ENCODE measurements around the gene VPS54. TPM values are rescaled to one million over a fixed set of nuclear protein-coding genes. Genes with fewer than 3 reads are reported as not detected.

Gene VPS54
- total RNA-seq, 1 experiment from 2014 or later, result 12.4 TPM

GRCh38 chr2:64049633-64050220 is 30.5 kb upstream of the VPS54 start:
- no TSS peak for BruUV-seq (replicated peaks)
- H3K4me3 ChIP-seq (replicated peaks in 1 of 2; ENCODE audit: low read depth in 1 of 2, low read length in 2 of 2), result no peak overlapping the region
- CTCF ChIA-PET, result interaction anchor here (0.8 to 3.1 kb wide), 12 partner anchors 10 to 863 kb away, joined by 3 to 88 read pairs (median 4); no protein-coding TSS in a partner anchor
- TF ChIP-seq POLR2A (IDR thresholded peaks at IDR 0.05; ENCODE audit: borderline replicate concordance, extremely low read depth, insufficient read depth, insufficient read length) (no peak), SP1 (IDR thresholded peaks at IDR 0.05; ENCODE audit: low read depth) (no peak), EGR1 (IDR thresholded peaks at IDR 0.05; ENCODE audit: low read depth) (no peak), ZFX (IDR thresholded peaks at IDR 0.05) (no peak), EZH2 (IDR thresholded peaks at IDR 0.05) (no peak), MAX (IDR thresholded peaks at IDR 0.05) (0 out of 2 replicates have a peak, but pooled peaks have one; percentile 18), SRF (IDR thresholded peaks at IDR 0.05; ENCODE audit: low read depth) (no peak), CTCF (IDR thresholded peaks at IDR 0.05 in 2 of 3, conservative IDR thresholded peaks at IDR 0.05 in 1 of 3; ENCODE audit: borderline replicate concordance in 1 of 3, insufficient read depth in 1 of 3, low read depth in 2 of 3, low read length in 2 of 3) (peak; percentile 78 to 88 (median 79)), TCF7L2 (IDR thresholded peaks at IDR 0.05; ENCODE audit: borderline replicate concordance, extremely low read depth, insufficient read depth, insufficient read length) (no peak), RAD21 (IDR thresholded peaks at IDR 0.05; ENCODE audit: low read depth) (peak; percentile 96), YY1 (IDR thresholded peaks at IDR 0.05; ENCODE audit: extremely low read depth, insufficient replicate concordance, low read depth, low read length) (no peak), ATF3 (IDR thresholded peaks at IDR 0.05) (no peak), EZH2phosphoT487 (IDR thresholded peaks at IDR 0.05; ENCODE audit: borderline replicate concordance) (no peak)
- no peaks in the 10 kb centered on the region for H3K9me3 ChIP-seq (ENCODE audit: control insufficient read depth in 1 of 2, insufficient read depth in 1 of 2, low read depth in 1 of 2, low read length in 2 of 2)
- H3K36me3 ChIP-seq (ENCODE audit: control insufficient read depth in 1 of 2, insufficient read depth in 2 of 2, low read length in 2 of 2), result no peaks in the 10 kb centered on the region
- peaks cover 0 to 6% of the 10 kb centered on the region in 2 experiments; a peak in 1 of 4 replicates for H3K4me1 ChIP-seq (ENCODE audit: control insufficient read depth in 1 of 2, insufficient read depth in 2 of 2, low read length in 2 of 2)
- H3K79me2 ChIP-seq (ENCODE audit: insufficient read depth, low read length), result no peaks in the 10 kb centered on the region
- POLR2A ChIA-PET, result interaction anchor here (1.1 to 1.4 kb wide), 2 partner anchors 263 to 278 kb away, joined by 5 to 6 read pairs; no protein-coding TSS in a partner anchor
- no peak overlapping the region for H3K27ac ChIP-seq (ENCODE audit: low read depth, low read length)
- peak; percentile 94 for ATAC-seq
- H3K4me2 ChIP-seq (ENCODE audit: low read length), result no peak overlapping the region
- RAD21 ChIA-PET (ENCODE audit: low non-redundant PET in 1 of 2, low total read pairs in 2 of 2, uncharacterized antibody in 2 of 2, unreplicated experiment in 2 of 2), result interaction anchor here (0.8 to 1.7 kb wide), 8 partner anchors 262 to 438 kb away, joined by 3 to 19 read pairs (median 10); no protein-coding TSS in a partner anchor
- no peaks in the 10 kb centered on the region for H3K9me2 ChIP-seq (ENCODE audit: insufficient read depth)
- H4K20me1 ChIP-seq (ENCODE audit: insufficient read depth), result no peaks in the 10 kb centered on the region; the same call in 1 of the 2 replicates
- DNase-seq (ENCODE audit: low read depth, low spot score), result peak; percentile 44
- H2AFZ ChIP-seq (ENCODE audit: low read depth, low read length, poor library complexity, severe bottlenecking), result peak overlapping the region; percentile 99
- H3K27me3 ChIP-seq (ENCODE audit: insufficient read depth, low read length), result no peaks in the 10 kb centered on the region
- intact Hi-C loops (cut with micrococcal nuclease), result loop anchor here (1.0 to 5.0 kb wide), 5 partner anchors 263 to 828 kb away; no protein-coding TSS in a partner anchor
- no peak overlapping the region for H3K9ac ChIP-seq (ENCODE audit: low read length)
